HG03442 (cell line): ENCODE measurements around the gene PLEKHM3.

Experiments
- ATAC-seq: cut with Tn5 transposase; IDR thresholded peaks from one replicate; pipeline ENCODE4 v1.9.1; 2021; ENCODE audit warnings: mild to moderate bottlenecking, moderate library complexity; ENCODE audit not compliant: unreplicated experiment

Gene PLEKHM3

GRCh38 chr2:207772081-207772843 lies 253.1 kb downstream of the PLEKHM3 start:
- ATAC-seq = no peak

- ATAC-seq = no peak
Measured at GRCh38 chr2:207771421-207771820, 253.9 kb downstream of the PLEKHM3 start.
